SH-SY5Y (cell line): ENCODE data around the gene EVC2.

Source experiments
- GATA2 ChIP-seq: IDR thresholded peaks from 2 replicates; pipeline ENCODE4 v1.6.1; 2011; ENCODE audit warnings: mild to moderate bottlenecking, low read depth, low read length
- GATA3 ChIP-seq: IDR thresholded peaks from 2 replicates; pipeline ENCODE4 v1.6.1; 2011; ENCODE audit warnings: low read depth, mild to moderate bottlenecking, low read length, moderate library complexity

GRCh38 chr4:5566526-5566925 lies 141.8 kb downstream of the EVC2 start:
- TF ChIP-seq GATA2 (no peak), GATA3 (no peak)
